SK-N-SH (cell line): ENCODE data around the gene ANO9. TPM values are rescaled to one million over a fixed set of nuclear protein-coding genes. Genes with fewer than 3 reads are reported as not detected.
A peak's percentile ranks its signal among the peaks of the same experiment; 100 is the strongest.

Source experiments
- CTCF ChIA-PET: fragments of 300-600, 350-600 bp; formaldehyde crosslinking; extraction: SDS; loops from one replicate; lab custom pipeline; 2021; lab: Yijun Ruan, JAX
- POLR2A ChIA-PET: fragments of 350-600 bp; sonication (Branson Sonifier 250); formaldehyde crosslinking; extraction: SDS; loops from one replicate; lab custom pipeline; 2020; ENCODE audit warnings: antibody characterized with exemption, inconsistent platforms; lab: Yijun Ruan, JAX
- DNase-seq: peaks from one replicate; pipeline ENCODE4 v3.0.0; 2012
- H2AFZ ChIP-seq: fragments of 200-600 bp; sonication (generic); 2 replicates; pipeline ENCODE4 v1.8.1; 2016; ENCODE audit warnings: antibody characterized with exemption, mild to moderate bottlenecking, low read depth
- H3F3A ChIP-seq: fragments of 200-600 bp; sonication (generic); replicated peaks from 2 replicates; pipeline ENCODE3; 2016; ENCODE audit warnings: antibody characterized with exemption, mild to moderate bottlenecking; ENCODE audit not compliant: insufficient read depth
- H3K27ac ChIP-seq, 2 experiments: fragments of 200-500 bp in 1 of 2; fragments of 200-600 bp in 1 of 2; sonication (Bioruptor generic) in 1 of 2; sonication (generic), shearing (Covaris generic) in 1 of 2; 2 replicates each; pipeline versions ENCODE4 v1.5.1 to v1.6.1; 2014 to 2016; ENCODE audit warnings: low read depth in 2 of 2, inconsistent platforms in 1 of 2, low read length in 1 of 2, mild to moderate bottlenecking in 1 of 2, mixed read lengths in 1 of 2
- H3K27me3 ChIP-seq: fragments of 200-600 bp; sonication (generic), shearing (Covaris generic); 2 replicates; pipeline ENCODE4 v1.6.1; 2016; ENCODE audit warnings: mixed run types; ENCODE audit not compliant: insufficient read depth
- H3K36me3 ChIP-seq, 2 experiments: fragments of 200-500 bp in 1 of 2; fragments of 200-600 bp in 1 of 2; sonication (Bioruptor generic) in 1 of 2; sonication (generic) in 1 of 2; replicated peaks in 1 of 2; 2 replicates each; pipeline versions ENCODE3 to v1.5.1; 2014 to 2016; ENCODE audit warnings: low read length in 1 of 2, mild to moderate bottlenecking in 1 of 2; ENCODE audit not compliant: insufficient read depth in 2 of 2, control insufficient read depth in 1 of 2
- H3K4me1 ChIP-seq, 2 experiments: fragments of 200-500 bp in 1 of 2; fragments of 200-600 bp in 1 of 2; sonication (Bioruptor generic) in 1 of 2; sonication (generic), shearing (Covaris generic) in 1 of 2; 2 replicates each; pipeline versions ENCODE4 v1.5.1 to v1.6.1; 2014 to 2016; ENCODE audit warnings: low read depth in 1 of 2, low read length in 1 of 2, mixed run types in 1 of 2; ENCODE audit not compliant: insufficient read depth in 2 of 2, control insufficient read depth in 1 of 2
- H3K4me2 ChIP-seq: fragments of 200-600 bp; sonication (generic), shearing (Covaris generic); 2 replicates; pipeline ENCODE4 v1.6.1; 2017; ENCODE audit warnings: mixed run types
- H3K4me3 ChIP-seq, 2 experiments: fragments of 200-500 bp in 1 of 2; fragments of 200-600 bp in 1 of 2; sonication (Bioruptor generic) in 1 of 2; sonication (generic), shearing (Covaris generic) in 1 of 2; 2 replicates each; pipeline versions ENCODE4 v1.5.1 to v1.8.1; 2014 to 2016; ENCODE audit warnings: low read depth in 2 of 2, inconsistent platforms in 1 of 2, low read length in 1 of 2, mild to moderate bottlenecking in 1 of 2, mixed read lengths in 1 of 2, moderate library complexity in 1 of 2
- H3K79me2 ChIP-seq: fragments of 200-600 bp; sonication (generic); 2 replicates; pipeline ENCODE4 v1.8.1; 2017; ENCODE audit warnings: mild to moderate bottlenecking; ENCODE audit not compliant: insufficient read depth
- H3K9ac ChIP-seq: fragments of 200-600 bp; sonication (generic); 2 replicates; pipeline ENCODE4 v1.6.1; 2017; ENCODE audit warnings: mixed run types
- H3K9me2 ChIP-seq: fragments of 200-600 bp; sonication (generic); 2 replicates; pipeline ENCODE4 v1.6.1; 2017; ENCODE audit warnings: mixed run types
- H3K9me3 ChIP-seq: fragments of 200-600 bp; sonication (generic); 2 replicates; pipeline ENCODE4 v1.6.1; 2017; ENCODE audit warnings: mixed run types, mild to moderate bottlenecking, moderate library complexity
- H4K20me1 ChIP-seq: fragments of 200-600 bp; sonication (generic); 2 replicates; pipeline ENCODE4 v1.6.1; 2017; ENCODE audit warnings: mild to moderate bottlenecking, mixed run types; ENCODE audit not compliant: insufficient read depth
- CHD2 ChIP-seq: fragments of 150-350 bp; IDR thresholded peaks from 2 replicates; pipeline ENCODE4 v1.6.1; 2018; ENCODE audit warnings: low read length; ENCODE audit not compliant: partially characterized antibody
- EP300 ChIP-seq, 2 experiments: IDR thresholded peaks; 2 replicates each; pipeline versions ENCODE4 v1.4.0 to v1.6.1; 2012; ENCODE audit warnings: borderline replicate concordance in 1 of 2, low read depth in 1 of 2, low read length in 1 of 2
- EZH2phosphoT487 ChIP-seq: fragments of 200-600 bp; sonication (generic); IDR thresholded peaks from 2 replicates; pipeline ENCODE4 v1.6.1; 2017; ENCODE audit warnings: low read depth, mixed run types, mild to moderate bottlenecking, antibody characterized with exemption, moderate library complexity, borderline replicate concordance
- FOSL2 ChIP-seq: IDR thresholded peaks from 2 replicates; pipeline ENCODE4 v1.4.0; 2012; ENCODE audit warnings: low read depth, mild to moderate bottlenecking, moderate library complexity, borderline replicate concordance
- FOXJ3 ChIP-seq: sonication (generic); formaldehyde crosslinking; IDR thresholded peaks from 2 replicates; pipeline ENCODE4 v1.5.1; 2020; ENCODE audit warnings: mild to moderate bottlenecking, missing genetic modification reagents
- GABPA ChIP-seq: IDR thresholded peaks from 2 replicates; pipeline ENCODE4 v1.4.0; 2012; ENCODE audit warnings: low read depth, mild to moderate bottlenecking
- JUND ChIP-seq: IDR thresholded peaks from 2 replicates; pipeline ENCODE4 v1.4.0; 2012
- MEF2A ChIP-seq: IDR thresholded peaks from 2 replicates; pipeline ENCODE4 v1.4.0; 2012; ENCODE audit warnings: low read depth, borderline replicate concordance
- NFIC ChIP-seq: IDR thresholded peaks from 2 replicates; pipeline ENCODE4 v1.4.0; 2012; ENCODE audit warnings: borderline replicate concordance
- PBX3 ChIP-seq: IDR thresholded peaks from 2 replicates; pipeline ENCODE4; 2012
- POLR2AphosphoS5 ChIP-seq: IDR thresholded peaks from 2 replicates; pipeline ENCODE4 v1.6.1; 2012; ENCODE audit warnings: low read depth, low read length
- RAD21 ChIP-seq: IDR thresholded peaks from 2 replicates; pipeline ENCODE4 v1.6.1; 2012; ENCODE audit warnings: mild to moderate bottlenecking, low read length
- RCOR1 ChIP-seq: fragments of 150-350 bp; IDR thresholded peaks from 2 replicates; pipeline ENCODE4 v1.6.1; 2017; ENCODE audit warnings: antibody characterized with exemption, low read length
- RFX5 ChIP-seq: IDR thresholded peaks from 2 replicates; pipeline ENCODE4 v1.6.1; 2012; ENCODE audit warnings: mild to moderate bottlenecking, improper control_type of control experiment, low read length
- RXRA ChIP-seq: IDR thresholded peaks from 2 replicates; pipeline ENCODE4 v1.4.0; 2012; ENCODE audit warnings: low read depth, mild to moderate bottlenecking, borderline replicate concordance
- SIN3A ChIP-seq: IDR thresholded peaks from 2 replicates; pipeline ENCODE4 v1.6.1; 2012; ENCODE audit warnings: low read depth, mild to moderate bottlenecking, low read length, moderate library complexity, borderline replicate concordance
- SMC3 ChIP-seq: IDR thresholded peaks from 2 replicates; pipeline ENCODE4 v1.6.1; 2012; ENCODE audit warnings: low read depth, low read length, improper control_type of control experiment
- TEAD4 ChIP-seq: IDR thresholded peaks from 2 replicates; pipeline ENCODE4 v1.4.0; 2012; ENCODE audit warnings: mild to moderate bottlenecking, borderline replicate concordance; ENCODE audit not compliant: insufficient read depth
- ZBTB33 ChIP-seq: IDR thresholded peaks from 2 replicates; pipeline ENCODE4 v1.4.0; 2012; ENCODE audit warnings: low read depth, borderline replicate concordance
- WGBS: methylation state at CpG from one replicate; pipeline ENCODE4 v1.1.6; 2017; ENCODE audit warnings: low lambda C conversion rate; 5-methylcytosine and 5-hydroxymethylcytosine counted together
- polyA plus RNA-seq, 3 experiments: library from polyadenylated mRNA; depleted of rRNA; stranded (reverse); fragments of >200 nt; gene quantifications; 2 replicates each; pipeline ENCODE4 v1.2.3, GENCODE V29; 2012
- TF ChIP-seq, protein P1 (sequence below): IDR thresholded peaks from 2 replicates; pipeline ENCODE4 v1.4.0; 2012; ENCODE audit warnings: low read depth
- TF ChIP-seq, protein P2 (sequence below): IDR thresholded peaks from 2 replicates; pipeline ENCODE4 v1.4.0; 2012; ENCODE audit warnings: low read depth, borderline replicate concordance
- TF ChIP-seq, protein P3 (sequence below): fragments of 150-350 bp; IDR thresholded peaks from 2 replicates; pipeline ENCODE4 v1.6.1; 2016; ENCODE audit warnings: mild to moderate bottlenecking, low read depth, low read length

The ANO9 gene
- polyA plus RNA-seq, 1 of the 3 experiments (the other 2 are of a cell fraction) = 0.12 TPM

DNA sequence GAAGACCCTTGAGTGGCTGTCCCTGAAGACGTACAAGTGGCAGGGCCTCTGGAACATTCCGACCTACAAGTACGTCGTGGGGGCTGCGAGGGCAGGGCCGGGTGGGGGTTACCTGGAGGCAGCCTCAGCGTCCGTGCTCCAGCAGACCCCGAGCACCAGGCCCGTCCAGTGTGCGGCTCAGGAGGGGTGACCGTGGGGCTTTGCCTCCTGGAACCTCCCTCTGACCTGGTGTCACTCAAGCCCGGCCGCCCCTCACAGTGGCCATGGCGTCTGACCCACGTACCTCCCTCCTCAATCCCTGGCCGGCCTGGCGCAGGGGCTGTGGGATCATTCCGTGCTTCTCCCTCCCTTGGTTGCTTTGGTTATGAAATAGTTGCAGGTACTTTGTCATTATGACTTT, 46.8 kb upstream of the ANO9 start:
- Histone ChIP-seq H3K4me1 (no peaks in the 10 kb centered on the region), H3K4me3 (no peak overlapping the region), H4K20me1 (no peaks in the 10 kb centered on the region), H3K9ac (no peak overlapping the region), H3K9me3 (no peaks in the 10 kb centered on the region), H3F3A (no peaks in the 10 kb centered on the region), H3K79me2 (no peaks in the 10 kb centered on the region; the same call in 1 of the 2 replicates), H2AFZ (no peak overlapping the region), H3K36me3 (peaks cover 0 to 23% of the 10 kb centered on the region in 2 experiments), H3K27ac (no peak overlapping the region), H3K9me2 (no peaks in the 10 kb centered on the region), H3K27me3 (no peaks in the 10 kb centered on the region), H3K4me2 (no peak overlapping the region)
- DNase-seq = peak; percentile 28
- ChIA-PET CTCF (no interaction called here), POLR2A (no interaction called here)
- WGBS = 93% methylated on average over 7 of the region's 19 CpGs
- TF ChIP-seq RXRA (no peak), RCOR1 (no peak)

GRCh38 chr11:488062-488461, 46.3 kb upstream of the ANO9 start:
- Histone ChIP-seq H4K20me1 (no peaks in the 10 kb centered on the region), H3K27me3 (no peaks in the 10 kb centered on the region), H3F3A (no peaks in the 10 kb centered on the region), H3K36me3 (peaks cover 0 to 23% of the 10 kb centered on the region in 2 experiments), H3K4me2 (no peak overlapping the region), H3K9me2 (no peaks in the 10 kb centered on the region), H3K27ac (no peak overlapping the region), H3K4me1 (no peaks in the 10 kb centered on the region), H3K9ac (no peak overlapping the region), H3K9me3 (no peaks in the 10 kb centered on the region), H3K4me3 (no peak overlapping the region), H3K79me2 (no peaks in the 10 kb centered on the region; the same call in 1 of the 2 replicates), H2AFZ (no peak overlapping the region)
- CTCF ChIA-PET = no interaction called here
- no peak for DNase-seq
- 72% methylated on average over 3 of the region's 25 CpGs for WGBS
- TF ChIP-seq PBX3 (no peak), FOSL2 (no peak), CHD2 (no peak), JUND (no peak), FOXJ3 (no peak), POLR2AphosphoS5 (no peak), NFIC (no peak), EZH2phosphoT487 (no peak), SMC3 (no peak), RAD21 (no peak), GABPA (no peak), MEF2A (no peak), SIN3A (no peak), TEAD4 (no peak), ZBTB33 (no peak), EP300 (IDR thresholded peaks at IDR 0.05; ENCODE audit: borderline replicate concordance in 1 of 2, low read depth in 1 of 2, low read length in 1 of 2) (no peak), RFX5 (no peak)
- TF ChIP-seq, protein P1, sequence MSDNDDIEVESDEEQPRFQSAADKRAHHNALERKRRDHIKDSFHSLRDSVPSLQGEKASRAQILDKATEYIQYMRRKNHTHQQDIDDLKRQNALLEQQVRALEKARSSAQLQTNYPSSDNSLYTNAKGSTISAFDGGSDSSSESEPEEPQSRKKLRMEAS = no peak
- TF ChIP-seq, protein P2, sequence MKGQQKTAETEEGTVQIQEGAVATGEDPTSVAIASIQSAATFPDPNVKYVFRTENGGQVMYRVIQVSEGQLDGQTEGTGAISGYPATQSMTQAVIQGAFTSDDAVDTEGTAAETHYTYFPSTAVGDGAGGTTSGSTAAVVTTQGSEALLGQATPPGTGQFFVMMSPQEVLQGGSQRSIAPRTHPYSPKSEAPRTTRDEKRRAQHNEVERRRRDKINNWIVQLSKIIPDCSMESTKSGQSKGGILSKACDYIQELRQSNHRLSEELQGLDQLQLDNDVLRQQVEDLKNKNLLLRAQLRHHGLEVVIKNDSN = no peak
- TF ChIP-seq, protein P3, sequence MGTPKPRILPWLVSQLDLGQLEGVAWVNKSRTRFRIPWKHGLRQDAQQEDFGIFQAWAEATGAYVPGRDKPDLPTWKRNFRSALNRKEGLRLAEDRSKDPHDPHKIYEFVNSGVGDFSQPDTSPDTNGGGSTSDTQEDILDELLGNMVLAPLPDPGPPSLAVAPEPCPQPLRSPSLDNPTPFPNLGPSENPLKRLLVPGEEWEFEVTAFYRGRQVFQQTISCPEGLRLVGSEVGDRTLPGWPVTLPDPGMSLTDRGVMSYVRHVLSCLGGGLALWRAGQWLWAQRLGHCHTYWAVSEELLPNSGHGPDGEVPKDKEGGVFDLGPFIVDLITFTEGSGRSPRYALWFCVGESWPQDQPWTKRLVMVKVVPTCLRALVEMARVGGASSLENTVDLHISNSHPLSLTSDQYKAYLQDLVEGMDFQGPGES = no peak
- POLR2A ChIA-PET = no interaction called here
